B cell (primary cell): ENCODE measurements around the gene C10orf105.

Source experiments
- CTCF ChIP-seq: fragments of 200-600 bp; IDR thresholded peaks from one replicate; pipeline ENCODE4 v1.8.0; 2022; ENCODE audit warnings: antibody characterized with exemption, mild to moderate bottlenecking
- EZH2 ChIP-seq: IDR thresholded peaks from 2 replicates; pipeline ENCODE4 v1.6.1; 2012; ENCODE audit warnings: borderline replicate concordance, low read depth, mild to moderate bottlenecking, moderate library complexity, low read length; ENCODE audit not compliant: insufficient read depth, poor library complexity, severe bottlenecking

- no peak for TF ChIP-seq CTCF
- TF ChIP-seq EZH2, result no peak
Measured at GRCh38 chr10:71675295-71675970, 44.1 kb downstream of the C10orf105 start.
